Islet of Langerhans (tissue), 1 donor: ENCODE measurements around the gene MRPL52.
"Not testable (repeated sequence)": the region's sequence is repeated elsewhere in the genome, so short reads cannot be mapped to it uniquely, and the experiment has no call there.

Experiments
- FAIRE-seq: peaks from one replicate; lab custom pipeline; 2011; peaks lifted over from hg19 to GRCh38; lab: Jason Lieb, UNC

Gene MRPL52

GRCh38 chr14:22839159-22839779, 9.6 kb downstream of the MRPL52 start:
- FAIRE-seq, result no peak

- FAIRE-seq, result no peak
Observed at GRCh38 chr14:22841311-22841710, 11.6 kb downstream of the MRPL52 start.

- no peak for FAIRE-seq
Observed at GRCh38 chr14:22841769-22842168, 12.1 kb downstream of the MRPL52 start.

- no peak for FAIRE-seq
Observed at GRCh38 chr14:22842211-22843122, 12.8 kb downstream of the MRPL52 start.

GRCh38 chr14:22843123-22843925, 13.6 kb downstream of the MRPL52 start:
- FAIRE-seq, result no peak

- no peak for FAIRE-seq
Observed at GRCh38 chr14:22844221-22845102, 14.8 kb downstream of the MRPL52 start.

- FAIRE-seq, result no peak
Observed at GRCh38 chr14:22845103-22845394, 15.4 kb downstream of the MRPL52 start.

- FAIRE-seq, result no peak
Observed at GRCh38 chr14:22845821-22846625, 16.3 kb downstream of the MRPL52 start.

- FAIRE-seq, result no peak
Observed at GRCh38 chr14:22846811-22847307, 17.2 kb downstream of the MRPL52 start.

GRCh38 chr14:22847661-22848341, 18.1 kb downstream of the MRPL52 start:
- no peak for FAIRE-seq

GRCh38 chr14:22848351-22849164, 18.9 kb downstream of the MRPL52 start:
- FAIRE-seq, result no peak

- no peak for FAIRE-seq
Observed at GRCh38 chr14:22849212-22849819, 19.6 kb downstream of the MRPL52 start.

- FAIRE-seq, result no peak
Observed at GRCh38 chr14:22850944-22851764, 21.5 kb downstream of the MRPL52 start.

- FAIRE-seq, result not testable (repeated sequence)
Observed at GRCh38 chr14:22852178-22852577, 22.5 kb downstream of the MRPL52 start.

- FAIRE-seq, result no peak
Observed at GRCh38 chr14:22852599-22852939, 22.9 kb downstream of the MRPL52 start.

- FAIRE-seq, result no peak
Observed at GRCh38 chr14:22852940-22853767, 23.5 kb downstream of the MRPL52 start.

GRCh38 chr14:22854296-22854695, 24.6 kb downstream of the MRPL52 start:
- FAIRE-seq, result not testable (repeated sequence)
